ENCODE measurements around the gene NRP2.

DNA sequence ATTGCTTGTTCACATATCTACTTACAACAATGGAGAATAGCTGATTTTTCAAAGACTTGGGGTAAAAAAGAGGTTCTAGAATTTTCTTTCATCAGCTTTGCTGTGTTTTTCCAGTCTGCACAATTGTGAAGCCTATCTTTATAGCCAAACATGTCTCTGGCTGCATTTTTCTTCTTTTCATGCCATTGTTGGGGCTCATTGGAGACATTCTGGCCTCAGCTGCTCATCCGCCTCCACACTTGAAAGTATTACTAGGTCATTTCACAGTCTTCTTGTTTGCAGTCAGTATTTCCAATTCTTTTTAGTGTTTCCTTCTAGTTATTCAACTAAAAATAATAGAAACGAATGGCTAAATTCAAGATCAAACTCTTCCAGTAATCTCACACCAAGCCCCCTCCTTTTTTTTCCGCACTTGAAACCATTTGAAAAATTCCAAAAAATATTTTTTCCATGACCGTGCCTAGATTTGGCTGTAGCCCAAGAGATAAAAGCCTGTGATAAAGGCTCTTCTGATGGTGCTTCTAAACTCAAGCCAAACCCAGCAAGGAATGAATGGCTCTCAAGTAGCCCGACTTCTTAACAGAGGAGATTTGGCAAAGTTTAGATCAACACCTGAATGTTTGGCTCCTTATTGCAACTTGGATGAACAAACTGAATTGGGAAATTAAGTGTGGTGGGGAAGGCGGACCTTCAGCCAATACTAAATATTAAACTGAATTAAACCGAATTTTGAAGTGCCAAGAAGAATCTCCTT, 103.4 kb downstream of the NRP2 start:
- no peak for TF ChIP-seq ZFP30 (CRISPR knock-in tag; IDR thresholded peaks at IDR 0.05)
- TF ChIP-seq SNAI2 (CRISPR knock-in tag; IDR thresholded peaks at IDR 0.05), result no peak
- TF ChIP-seq, protein P1, sequence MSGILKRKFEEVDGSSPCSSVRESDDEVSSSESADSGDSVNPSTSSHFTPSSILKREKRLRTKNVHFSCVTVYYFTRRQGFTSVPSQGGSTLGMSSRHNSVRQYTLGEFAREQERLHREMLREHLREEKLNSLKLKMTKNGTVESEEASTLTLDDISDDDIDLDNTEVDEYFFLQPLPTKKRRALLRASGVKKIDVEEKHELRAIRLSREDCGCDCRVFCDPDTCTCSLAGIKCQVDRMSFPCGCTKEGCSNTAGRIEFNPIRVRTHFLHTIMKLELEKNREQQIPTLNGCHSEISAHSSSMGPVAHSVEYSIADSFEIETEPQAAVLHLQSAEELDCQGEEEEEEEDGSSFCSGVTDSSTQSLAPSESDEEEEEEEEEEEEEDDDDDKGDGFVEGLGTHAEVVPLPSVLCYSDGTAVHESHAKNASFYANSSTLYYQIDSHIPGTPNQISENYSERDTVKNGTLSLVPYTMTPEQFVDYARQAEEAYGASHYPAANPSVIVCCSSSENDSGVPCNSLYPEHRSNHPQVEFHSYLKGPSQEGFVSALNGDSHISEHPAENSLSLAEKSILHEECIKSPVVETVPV (CRISPR knock-in tag; IDR thresholded peaks at IDR 0.05), result no peak
- TF ChIP-seq ZFP3 (CRISPR knock-in tag; IDR thresholded peaks at IDR 0.05), result no peak
- TF ChIP-seq, protein P2, sequence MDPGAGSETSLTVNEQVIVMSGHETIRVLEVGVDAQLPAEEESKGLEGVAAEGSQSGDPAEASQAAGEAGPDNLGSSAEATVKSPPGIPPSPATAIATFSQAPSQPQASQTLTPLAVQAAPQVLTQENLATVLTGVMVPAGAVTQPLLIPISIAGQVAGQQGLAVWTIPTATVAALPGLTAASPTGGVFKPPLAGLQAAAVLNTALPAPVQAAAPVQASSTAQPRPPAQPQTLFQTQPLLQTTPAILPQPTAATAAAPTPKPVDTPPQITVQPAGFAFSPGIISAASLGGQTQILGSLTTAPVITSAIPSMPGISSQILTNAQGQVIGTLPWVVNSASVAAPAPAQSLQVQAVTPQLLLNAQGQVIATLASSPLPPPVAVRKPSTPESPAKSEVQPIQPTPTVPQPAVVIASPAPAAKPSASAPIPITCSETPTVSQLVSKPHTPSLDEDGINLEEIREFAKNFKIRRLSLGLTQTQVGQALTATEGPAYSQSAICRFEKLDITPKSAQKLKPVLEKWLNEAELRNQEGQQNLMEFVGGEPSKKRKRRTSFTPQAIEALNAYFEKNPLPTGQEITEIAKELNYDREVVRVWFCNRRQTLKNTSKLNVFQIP (CRISPR knock-in tag; IDR thresholded peaks at IDR 0.05; ENCODE audit: borderline replicate concordance, low read depth), result no peak
- no peak for TF ChIP-seq ZNF70 (CRISPR knock-in tag; IDR thresholded peaks at IDR 0.05)
- TF ChIP-seq PPARA (CRISPR knock-in tag; IDR thresholded peaks at IDR 0.05; ENCODE audit: borderline replicate concordance), result no peak
- TF ChIP-seq BACH2 (CRISPR knock-in tag; IDR thresholded peaks at IDR 0.05; ENCODE audit: borderline replicate concordance), result no peak
- TF ChIP-seq ZNF565 (CRISPR knock-in tag; conservative IDR thresholded peaks at IDR 0.05; ENCODE audit: low read depth), result no peak
- TF ChIP-seq ARNTL (CRISPR knock-in tag; IDR thresholded peaks at IDR 0.05; ENCODE audit: borderline replicate concordance, low read depth), result no peak
